CD4-positive, alpha-beta T cell treated with Interferon gamma for 1 hour (primary cell): ENCODE results near the gene NFATC2.

ENCODE experiments used
- DNase-seq: peaks from one replicate; pipeline ENCODE4 v3.0.0-alpha.2; 2020

The NFATC2 gene

GRCh38 chr20:51410586-51411325 is 131.8 kb downstream of the NFATC2 start:
- DNase-seq: no peak

GRCh38 chr20:51409192-51409880 is 133.2 kb downstream of the NFATC2 start:
- no peak for DNase-seq

GRCh38 chr20:51404297-51405060 is 138.0 kb downstream of the NFATC2 start:
- DNase-seq: peak; percentile 88

- DNase-seq: no peak
These were observed 138.9 kb downstream of the NFATC2 start for GRCh38 chr20:51403466-51404220.

- DNase-seq: peak; percentile 28
These were observed 140.3 kb downstream of the NFATC2 start for GRCh38 chr20:51402201-51402600.

- DNase-seq: no peak
These were observed 141.0 kb downstream of the NFATC2 start for GRCh38 chr20:51401496-51401895.

GRCh38 chr20:51400051-51400926 is 142.2 kb downstream of the NFATC2 start:
- DNase-seq: peak; percentile 76

GRCh38 chr20:51399006-51399890 is 143.3 kb downstream of the NFATC2 start:
- DNase-seq: no peak

- no peak for DNase-seq
These were observed 144.0 kb downstream of the NFATC2 start for GRCh38 chr20:51398552-51398951.

- DNase-seq: no peak
These were observed 144.4 kb downstream of the NFATC2 start for GRCh38 chr20:51398083-51398482.

- no peak for DNase-seq
These were observed 145.4 kb downstream of the NFATC2 start for GRCh38 chr20:51397137-51397536.

GRCh38 chr20:51396365-51396909 is 146.1 kb downstream of the NFATC2 start:
- DNase-seq: no peak

GRCh38 chr20:51394706-51395105 is 147.8 kb downstream of the NFATC2 start:
- no peak for DNase-seq

GRCh38 chr20:51393571-51393970 is 148.9 kb downstream of the NFATC2 start:
- DNase-seq: no peak

- DNase-seq: no peak
These were observed 149.8 kb downstream of the NFATC2 start for GRCh38 chr20:51392614-51393186.

GRCh38 chr20:51391926-51392325 is 150.6 kb downstream of the NFATC2 start:
- no peak for DNase-seq

- DNase-seq: no peak
These were observed 152.8 kb downstream of the NFATC2 start for GRCh38 chr20:51389543-51390264.

- DNase-seq: no peak
These were observed 153.6 kb downstream of the NFATC2 start for GRCh38 chr20:51388756-51389542.

GRCh38 chr20:51388227-51388626 is 154.3 kb downstream of the NFATC2 start:
- no peak for DNase-seq
